Ovary (tissue), 9 donors: ENCODE data around the gene PFDN1. TPM values are rescaled to one million over a fixed set of nuclear protein-coding genes. Genes with fewer than 3 reads are reported as not detected.

ENCODE experiments used
- DNase-seq, 5 donors: peaks; one replicate each; pipeline ENCODE4 v3.0.0-alpha.2; 2019 to 2020
- H3K27ac ChIP-seq, 2 donors: fragments of 200-600 bp; one replicate each; pipeline versions ENCODE4 v1.5.1 to v1.8.0; 2019 to 2022
- H3K27me3 ChIP-seq: fragments of 200-600 bp; one replicate; pipeline ENCODE4 v1.8.0; 2022
- H3K36me3 ChIP-seq: fragments of 200-600 bp; sonication (generic); one replicate; pipeline ENCODE4 v1.5.1; 2019
- H3K4me1 ChIP-seq: one replicate; pipeline ENCODE4 v1.8.1; 2013; ENCODE audit warnings: mild to moderate bottlenecking, moderate library complexity; ENCODE audit not compliant: insufficient read depth
- H3K4me3 ChIP-seq: fragments of 200-600 bp; sonication (generic); one replicate; pipeline ENCODE4 v1.5.1; 2017
- H3K9me3 ChIP-seq, 2 donors: fragments of 200-600 bp in 1 of 2; sonication (generic) in 1 of 2; one replicate each; pipeline versions ENCODE4 v1.5.1 to v1.8.1; 2013 to 2019; ENCODE audit warnings: mild to moderate bottlenecking in 1 of 2, moderate library complexity in 1 of 2
- CTCF ChIP-seq, 3 donors: fragments of 450-650 bp in 2 of 3; fragments of 200-600 bp in 1 of 3; IDR thresholded peaks; one replicate each; pipeline versions ENCODE4 v1.5.1 to v1.8.0; 2016 to 2022; ENCODE audit warnings: antibody characterized with exemption in 3 of 3, mild to moderate bottlenecking in 1 of 3
- EP300 ChIP-seq: sonication (generic); formaldehyde crosslinking; IDR thresholded peaks from one replicate; pipeline ENCODE4 v1.6.1; 2017; ENCODE audit warnings: antibody characterized with exemption
- POLR2A ChIP-seq: fragments of 450-650 bp; IDR thresholded peaks from one replicate; pipeline ENCODE4 v1.6.1; 2017; ENCODE audit warnings: antibody characterized with exemption, mild to moderate bottlenecking, moderate library complexity
- WGBS, 3 donors: extraction: QIAGEN DNeasy Blood & Tissue Kit in 1 of 3; methylation state at CpG; one replicate each; pipeline versions ENCODE4 v1.1.5 to v1.1.7; 2013 to 2017; 5-methylcytosine and 5-hydroxymethylcytosine counted together
- intact Hi-C, 4 donors: fragments of 100-400 bp; cut with DNase I; formaldehyde crosslinking; loops; one replicate each; pipeline versions ENCODE4 v1.11.0 to v1.15.1; 2022 to 2023
- polyA plus RNA-seq, 2 donors: library from polyadenylated mRNA; stranded (reverse); fragments of 200-250 nt in 1 of 2; fragments of 350-450 nt in 1 of 2; fragmentation: Illumina TruSeq in 1 of 2; extraction: RNeasy Lipid Tissue Mini Kit (QIAGEN cat#74804) in 1 of 2; gene quantifications; one replicate each; pipeline ENCODE4 v1.2.3, GENCODE V29; 2013 to 2014
- total RNA-seq, 7 donors: library from RNA; depleted of rRNA in 2 of 7; stranded (reverse); fragments of >200 nt in 2 of 7; fragmentation: NEBNext Ultra II Directional in 3 of 7; extraction: Animal tissue kit (Norgen Biotek cat#: 25700) in 3 of 7; gene quantifications; one replicate each; pipeline versions ENCODE4 v1.1.0 to v1.2.4, GENCODE V29; 2016 to 2023
- donor health status: DM: no; HTN: no; CAD: no; lungs with moderate emphysema.
- donor health status: DM: no; HTN: no; CAD: no.
- donor health status: Bipolar disorder and iron deficiency.
- donor health status: DM: yes; HTN: yes; CAD: no.
- donor health status: DM: no; HTN: no; CAD: no.
- donor health status: DM: yes; HTN: yes; CAD: no.

The PFDN1 gene
- total and polyA plus RNA-seq, 9 donors: 27.4 to 113 (median 35.3) TPM

GRCh38 chr5:140259500-140259899, 43.4 kb downstream of the PFDN1 start:
- WGBS, 3 donors: 96 to 98% (median 97%) methylated on average over 2 of the region's 2 CpGs
- Histone ChIP-seq H3K9me3 (no peaks in the 10 kb centered on the region), H3K4me1 (peaks cover 3% of the 10 kb centered on the region), H3K27ac (no peak overlapping the region), H3K27me3 (no peaks in the 10 kb centered on the region), H3K4me3 (no peak overlapping the region), H3K36me3 (no peaks in the 10 kb centered on the region)
- no peak for TF ChIP-seq EP300
- intact Hi-C loops: no loop called here
- DNase-seq: no peak

GRCh38 chr5:140258873-140259272, 44.0 kb downstream of the PFDN1 start:
- Histone ChIP-seq H3K27me3 (no peaks in the 10 kb centered on the region), H3K4me1 (peaks cover 3% of the 10 kb centered on the region), H3K9me3 (no peaks in the 10 kb centered on the region), H3K4me3 (no peak overlapping the region), H3K36me3 (no peaks in the 10 kb centered on the region), H3K27ac (no peak overlapping the region)
- 89 to 94% (median 91%) methylated on average over 4 of the region's 4 CpGs for WGBS, 3 donors
- intact Hi-C loops: no loop called here
- DNase-seq: no peak
- TF ChIP-seq EP300: no peak
- no peak for TF ChIP-seq POLR2A
- TF ChIP-seq CTCF (IDR thresholded peaks at IDR 0.05): no peak

- Histone ChIP-seq H3K4me1 (peaks cover 3% of the 10 kb centered on the region), H3K27me3 (no peaks in the 10 kb centered on the region)
These were observed 44.9 kb downstream of the PFDN1 start for GRCh38 chr5:140258016-140258415.

GRCh38 chr5:140256726-140257125, 46.2 kb downstream of the PFDN1 start:
- Histone ChIP-seq H3K9me3 (no peaks in the 10 kb centered on the region), H3K27ac (no peak overlapping the region), H3K4me1 (peaks cover 5% of the 10 kb centered on the region), H3K27me3 (no peaks in the 10 kb centered on the region), H3K36me3 (no peaks in the 10 kb centered on the region), H3K4me3 (no peak overlapping the region)
- DNase-seq: no peak
- TF ChIP-seq CTCF (IDR thresholded peaks at IDR 0.05) (no peak), EP300 (no peak), POLR2A (no peak)
- 94 to 95% (median 95%) methylated on average over 6 of the region's 6 CpGs for WGBS, 3 donors
- intact Hi-C loops: no loop called here

More at GRCh38 chr5:140258016-140258415, 44.9 kb downstream of the PFDN1 start:
- 60 to 72% (median 70%) methylated on average over 3 of the region's 3 CpGs for WGBS, 3 donors
- intact Hi-C loops: no loop called here
- H3K4me3 ChIP-seq: no peak overlapping the region
- DNase-seq: no peak
- TF ChIP-seq POLR2A (no peak), CTCF (IDR thresholded peaks at IDR 0.05) (no peak), EP300 (no peak)
- H3K9me3 ChIP-seq: no peaks in the 10 kb centered on the region
- H3K27ac ChIP-seq: no peak overlapping the region
- no peaks in the 10 kb centered on the region for H3K36me3 ChIP-seq

- DNase-seq: no peak
- 85 to 88% (median 87%) methylated on average over 4 of the region's 4 CpGs for WGBS, 3 donors
- H3K27ac ChIP-seq: no peak overlapping the region
- no peaks in the 10 kb centered on the region for H3K36me3 ChIP-seq
- H3K4me1 ChIP-seq: peaks cover 2% of the 10 kb centered on the region
- TF ChIP-seq POLR2A: no peak
- no peak for TF ChIP-seq EP300
- no peak for TF ChIP-seq CTCF (IDR thresholded peaks at IDR 0.05)
- H3K9me3 ChIP-seq: no peaks in the 10 kb centered on the region
- intact Hi-C loops: no loop called here
- no peaks in the 10 kb centered on the region for H3K27me3 ChIP-seq
- H3K4me3 ChIP-seq: no peak overlapping the region
These were observed 47.3 kb downstream of the PFDN1 start for GRCh38 chr5:140255460-140256157.
